Nephron (organoid): ENCODE data around the gene FOXF2.

Source experiments
- H3K27ac Mint-ChIP-seq, 3 experiments: 2 replicates each; pipeline ENCODE4 v1.8.0; 2020; ENCODE audit warnings: mixed read lengths in 3 of 3, mild to moderate bottlenecking in 2 of 3, moderate library complexity in 1 of 3
- H3K27me3 Mint-ChIP-seq: 2 replicates; pipeline ENCODE4 v1.8.0; 2021; ENCODE audit warnings: low read depth, mild to moderate bottlenecking, moderate library complexity, mixed read lengths
- H3K36me3 Mint-ChIP-seq: 2 replicates; pipeline ENCODE4 v1.8.0; 2020; ENCODE audit warnings: low read depth, mixed read lengths
- H3K4me1 Mint-ChIP-seq: 2 replicates; pipeline ENCODE4 v1.8.0; 2020; ENCODE audit warnings: mixed read lengths
- H3K4me3 Mint-ChIP-seq, 3 experiments: 2 replicates each; pipeline ENCODE4 v1.8.0; 2020; ENCODE audit warnings: mild to moderate bottlenecking in 3 of 3, mixed read lengths in 3 of 3, moderate library complexity in 2 of 3
- H3K9me3 Mint-ChIP-seq: 2 replicates; pipeline ENCODE4 v1.8.0; 2020; ENCODE audit warnings: mixed read lengths
- CTCF ChIP-seq, 3 experiments: fragments of 200-600 bp; sonication (generic); IDR thresholded peaks; one replicate each; pipeline ENCODE4 v1.5.0; 2021; ENCODE audit warnings: antibody characterized with exemption in 3 of 3; ENCODE audit not compliant: unreplicated experiment in 3 of 3

FOXF2 gene

DNA sequence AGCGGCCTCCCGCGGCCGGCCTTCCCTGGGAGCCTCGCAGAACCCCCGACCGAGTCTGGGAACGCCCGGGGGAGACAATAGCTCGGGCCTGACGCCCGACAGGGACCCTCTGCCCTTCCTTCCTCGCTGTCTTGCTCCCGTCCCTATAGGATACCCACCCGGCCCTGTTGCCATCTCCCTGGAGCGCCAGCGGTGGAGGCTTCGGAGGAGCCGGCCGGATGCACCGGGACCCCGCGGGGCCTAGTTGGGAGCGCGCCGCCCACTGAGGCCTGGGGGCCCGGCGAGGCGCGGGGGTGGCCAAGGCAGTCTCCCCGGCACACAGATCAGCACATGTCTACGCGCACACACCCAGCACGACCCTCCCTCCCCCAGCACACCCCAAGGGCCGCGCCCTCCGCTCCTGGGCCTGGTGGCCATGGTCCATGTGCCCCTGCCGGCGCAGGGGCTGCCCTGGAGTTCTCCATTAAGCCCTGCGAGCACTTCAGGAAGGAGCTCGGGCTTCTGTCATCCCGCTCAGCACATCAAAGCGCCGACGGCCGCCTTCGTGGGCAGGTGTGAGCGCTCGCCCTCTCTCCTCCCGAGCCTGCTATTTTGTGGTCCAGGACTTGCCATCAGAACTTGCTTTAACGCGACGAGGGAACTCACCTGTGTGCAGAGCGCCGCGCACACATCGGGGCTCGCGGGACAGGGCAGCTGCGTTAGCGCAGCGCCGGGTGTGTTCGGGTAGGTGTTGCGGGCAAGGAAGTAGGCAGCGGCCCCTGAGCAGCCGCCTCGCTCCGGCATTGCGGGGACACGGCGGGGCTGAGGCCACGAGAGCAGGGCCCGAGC is 3.7 kb downstream of the FOXF2 start:
- Mint-ChIP-seq H3K27me3 (peaks cover 92% of the 10 kb centered on the region), H3K9me3 (peaks cover 3% of the 10 kb centered on the region), H3K36me3 (no peaks in the 10 kb centered on the region), H3K4me1 (peaks cover 30% of the 10 kb centered on the region), H3K27ac (no peak overlapping the region), H3K4me3 (no peak overlapping the region)
- no peak for TF ChIP-seq CTCF (IDR thresholded peaks at IDR 0.05; ENCODE audit: unreplicated experiment in 3 of 3)

GRCh38 chr6:1393641-1394283 is 4.4 kb downstream of the FOXF2 start:
- Mint-ChIP-seq H3K27me3 (peaks cover 92% of the 10 kb centered on the region), H3K4me1 (peaks cover 23% of the 10 kb centered on the region), H3K27ac (no peak overlapping the region), H3K9me3 (peaks cover 3% of the 10 kb centered on the region), H3K4me3 (peak overlapping the region in 1 of 3 experiments; percentile 34), H3K36me3 (no peaks in the 10 kb centered on the region)
- no peak for TF ChIP-seq CTCF (IDR thresholded peaks at IDR 0.05; ENCODE audit: unreplicated experiment in 3 of 3)

DNA sequence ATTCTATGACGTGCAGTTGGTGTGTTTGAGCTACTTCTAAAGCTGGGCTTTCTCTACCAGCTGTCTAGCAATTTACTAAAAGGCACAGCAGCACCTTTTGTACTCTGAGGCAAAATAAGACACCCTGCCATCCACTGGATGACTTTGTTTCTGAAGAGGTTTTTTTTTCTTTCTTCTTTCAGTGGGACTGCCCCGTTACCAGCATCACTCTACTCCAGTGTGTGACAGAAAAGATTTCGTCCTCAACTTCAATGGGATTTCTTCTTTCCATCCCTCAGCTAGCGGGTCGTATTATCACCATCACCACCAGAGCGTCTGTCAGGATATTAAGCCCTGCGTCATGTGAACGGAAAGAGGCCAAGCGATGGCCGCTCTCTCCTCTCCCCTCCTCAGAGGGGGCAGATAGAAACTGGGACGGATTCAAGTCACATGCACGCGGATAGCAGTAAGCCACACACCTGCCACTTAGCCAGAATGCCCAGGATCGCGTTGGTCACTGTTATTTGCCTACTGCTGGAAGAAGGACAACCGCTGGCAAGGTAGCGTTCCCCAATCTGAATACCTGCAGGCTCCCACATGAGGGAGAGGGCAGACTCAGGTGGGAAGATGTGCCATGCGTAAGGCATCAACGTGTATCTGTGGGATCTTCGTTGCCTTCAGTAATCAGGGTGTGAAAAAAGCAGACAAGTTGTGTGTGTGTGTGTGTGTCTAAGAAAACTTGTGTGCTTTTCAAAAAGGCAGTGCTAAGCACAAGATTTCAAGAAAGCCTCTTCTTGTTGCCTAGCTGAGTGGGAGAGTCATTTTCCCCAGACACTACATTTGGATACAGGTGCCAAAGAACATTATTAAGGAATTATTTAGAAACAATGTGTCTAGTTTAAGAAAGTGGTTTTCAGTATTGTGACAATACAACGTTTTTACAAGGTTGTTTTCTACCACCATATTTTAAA is 5.4 kb downstream of the FOXF2 start:
- H3K9me3 Mint-ChIP-seq, result peaks cover 3% of the 10 kb centered on the region
- no peaks in the 10 kb centered on the region for H3K36me3 Mint-ChIP-seq
- TF ChIP-seq CTCF (IDR thresholded peaks at IDR 0.05; ENCODE audit: unreplicated experiment in 3 of 3), result no peak
- H3K27me3 Mint-ChIP-seq, result peaks cover 97% of the 10 kb centered on the region
- peaks cover 21% of the 10 kb centered on the region for H3K4me1 Mint-ChIP-seq
- no peak overlapping the region for H3K27ac Mint-ChIP-seq
- H3K4me3 Mint-ChIP-seq, result peak overlapping the region in 1 of 3 experiments; percentile 8

DNA sequence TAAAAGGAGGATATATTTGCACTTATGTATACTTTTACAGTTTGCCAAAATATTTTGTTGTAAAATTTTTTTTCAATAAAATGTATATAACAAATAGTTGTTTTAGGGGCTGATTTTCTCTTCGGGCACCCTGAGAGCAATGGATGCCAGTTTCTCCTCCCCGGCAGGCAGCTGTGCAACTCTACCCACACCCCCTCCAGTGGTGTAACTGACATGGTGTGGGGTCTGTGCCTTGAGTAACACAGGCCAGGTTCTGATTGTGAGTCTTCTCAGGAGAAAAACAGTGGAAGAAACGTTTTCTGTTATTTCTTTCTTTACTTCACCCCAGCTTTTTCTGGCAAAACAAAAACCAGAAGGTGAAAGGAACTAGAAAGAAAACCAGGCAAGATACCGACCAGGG is 6.1 kb downstream of the FOXF2 start:
- Mint-ChIP-seq H3K4me1 (peaks cover 21% of the 10 kb centered on the region), H3K4me3 (no peak overlapping the region), H3K9me3 (peaks cover 3% of the 10 kb centered on the region), H3K36me3 (no peaks in the 10 kb centered on the region), H3K27me3 (peaks cover 97% of the 10 kb centered on the region), H3K27ac (no peak overlapping the region)
- TF ChIP-seq CTCF (IDR thresholded peaks at IDR 0.05; ENCODE audit: unreplicated experiment in 3 of 3), result no peak

DNA sequence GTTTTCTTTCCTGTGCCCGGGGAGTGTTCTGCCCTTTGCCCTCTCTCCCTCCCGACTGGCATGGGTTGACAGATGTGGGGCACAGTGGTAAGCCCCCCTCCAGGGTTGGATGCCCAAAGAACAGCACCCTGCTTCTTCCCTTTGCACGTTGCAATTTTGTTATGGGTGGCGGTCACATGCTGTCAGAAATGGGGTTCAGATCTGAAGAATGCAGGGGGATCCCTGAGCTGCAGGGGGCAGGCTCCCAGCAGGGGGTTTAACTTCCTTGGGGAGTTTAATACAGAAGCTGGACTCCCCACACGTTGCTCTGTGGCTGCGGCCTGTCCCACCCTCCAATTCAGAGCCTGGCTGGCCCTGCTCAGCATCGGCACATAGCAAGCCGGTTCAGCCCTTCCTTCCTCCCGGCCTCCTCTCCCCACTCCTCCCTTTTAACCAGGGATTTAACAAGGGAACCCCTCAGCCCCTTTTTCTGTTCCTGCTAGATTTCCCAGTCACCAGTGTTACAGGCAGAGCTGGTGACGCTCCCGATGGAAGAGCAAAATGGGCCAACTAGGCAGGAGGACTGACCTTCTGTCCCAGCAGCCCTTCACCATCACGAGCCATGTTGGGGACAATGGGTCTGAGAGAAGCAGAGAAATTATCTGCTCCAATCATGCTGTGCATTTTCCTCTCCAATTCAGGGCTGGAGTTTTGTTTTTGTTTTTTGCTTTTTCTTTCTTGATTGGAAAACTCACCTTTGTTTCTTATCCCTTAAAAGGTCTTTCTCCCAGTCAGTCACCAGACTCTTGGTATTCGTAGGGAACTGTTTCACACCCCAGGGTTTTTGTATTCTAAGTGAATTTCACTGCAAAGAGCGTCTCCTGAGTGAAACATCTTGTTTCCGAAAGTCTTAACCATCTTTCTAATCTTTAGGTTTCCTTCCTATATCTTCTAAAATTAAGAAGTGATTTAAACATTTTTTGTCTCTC is 6.8 kb downstream of the FOXF2 start:
- peaks cover 21% of the 10 kb centered on the region for H3K4me1 Mint-ChIP-seq

More for the DNA sequence above, 6.8 kb downstream of the FOXF2 start:
- Mint-ChIP-seq H3K36me3 (no peaks in the 10 kb centered on the region), H3K27ac (no peak overlapping the region), H3K9me3 (peaks cover 3% of the 10 kb centered on the region), H3K4me3 (peak overlapping the region in 1 of 3 experiments; percentile 35), H3K27me3 (peaks cover 95% of the 10 kb centered on the region)
- no peak for TF ChIP-seq CTCF (IDR thresholded peaks at IDR 0.05; ENCODE audit: unreplicated experiment in 3 of 3)
